Sigmoid colon (tissue), 4 donors: ENCODE measurements around the gene USP37.
A peak's percentile ranks its signal among the peaks of the same experiment; 100 is the strongest.

Source experiments
- POLR2A ChIP-seq, 2 donors: fragments of 450-650 bp; IDR thresholded peaks; one replicate each; pipeline ENCODE4 v1.6.1; 2016; ENCODE audit warnings: antibody characterized with exemption in 2 of 2, mild to moderate bottlenecking in 2 of 2, moderate library complexity in 2 of 2
- POLR2AphosphoS5 ChIP-seq, 4 donors: sonication (generic); formaldehyde crosslinking; IDR thresholded peaks; one replicate each; pipeline ENCODE4 v1.6.1; 2017; ENCODE audit warnings: antibody characterized with exemption in 4 of 4
- TF ChIP-seq, protein P1 (sequence below), 4 experiments: fragments of 450-650 bp in 3 of 4; fragments of 200-600 bp in 1 of 4; IDR thresholded peaks; one replicate each; pipeline ENCODE4 v1.5.1; 2016 to 2019; ENCODE audit warnings: antibody characterized with exemption in 4 of 4, mild to moderate bottlenecking in 3 of 4, moderate library complexity in 2 of 4

DNA sequence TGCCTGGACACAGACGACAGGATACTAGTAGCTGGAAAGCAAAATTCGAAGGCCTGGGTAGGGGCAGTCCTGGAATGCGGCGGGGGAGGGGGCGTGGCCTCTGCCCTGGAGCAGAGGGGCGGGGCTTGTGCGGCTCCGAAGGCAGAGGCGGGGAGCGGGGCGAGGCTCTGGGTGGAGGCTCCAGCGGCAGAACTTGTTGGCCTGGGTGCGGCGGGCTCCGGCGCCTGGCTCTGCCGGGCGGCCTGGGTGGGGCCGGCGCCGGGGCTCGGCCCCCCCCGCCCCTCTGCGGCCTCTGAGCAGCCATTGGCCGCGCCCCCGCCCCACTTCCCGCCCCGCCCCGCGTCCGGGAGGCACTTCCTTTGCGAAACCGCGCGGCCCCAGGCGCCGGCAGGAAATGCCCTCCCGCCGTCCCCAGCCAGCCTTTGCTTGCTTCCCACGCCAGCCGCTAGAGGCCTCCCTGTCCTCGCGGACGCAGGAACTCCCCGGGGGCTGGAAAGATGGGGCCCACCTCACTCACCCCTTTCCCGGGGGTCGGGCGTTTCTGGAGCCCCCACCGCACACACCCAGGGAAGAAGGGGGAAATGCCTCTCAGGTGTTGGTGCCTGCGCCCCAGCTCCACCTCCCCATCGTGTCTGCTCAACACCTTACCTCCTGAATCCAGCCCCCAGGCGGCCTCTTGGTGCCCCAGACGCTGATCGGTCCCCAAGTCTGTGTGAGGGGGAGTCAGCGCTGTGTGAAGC is 161.8 kb downstream of the USP37 start:
- TF ChIP-seq POLR2AphosphoS5 (IDR thresholded peaks at IDR 0.05) (peak; percentile 58 to 86 (median 71)), POLR2A (IDR thresholded peaks at IDR 0.05) (no peak)
- TF ChIP-seq, protein P1, sequence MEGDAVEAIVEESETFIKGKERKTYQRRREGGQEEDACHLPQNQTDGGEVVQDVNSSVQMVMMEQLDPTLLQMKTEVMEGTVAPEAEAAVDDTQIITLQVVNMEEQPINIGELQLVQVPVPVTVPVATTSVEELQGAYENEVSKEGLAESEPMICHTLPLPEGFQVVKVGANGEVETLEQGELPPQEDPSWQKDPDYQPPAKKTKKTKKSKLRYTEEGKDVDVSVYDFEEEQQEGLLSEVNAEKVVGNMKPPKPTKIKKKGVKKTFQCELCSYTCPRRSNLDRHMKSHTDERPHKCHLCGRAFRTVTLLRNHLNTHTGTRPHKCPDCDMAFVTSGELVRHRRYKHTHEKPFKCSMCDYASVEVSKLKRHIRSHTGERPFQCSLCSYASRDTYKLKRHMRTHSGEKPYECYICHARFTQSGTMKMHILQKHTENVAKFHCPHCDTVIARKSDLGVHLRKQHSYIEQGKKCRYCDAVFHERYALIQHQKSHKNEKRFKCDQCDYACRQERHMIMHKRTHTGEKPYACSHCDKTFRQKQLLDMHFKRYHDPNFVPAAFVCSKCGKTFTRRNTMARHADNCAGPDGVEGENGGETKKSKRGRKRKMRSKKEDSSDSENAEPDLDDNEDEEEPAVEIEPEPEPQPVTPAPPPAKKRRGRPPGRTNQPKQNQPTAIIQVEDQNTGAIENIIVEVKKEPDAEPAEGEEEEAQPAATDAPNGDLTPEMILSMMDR (IDR thresholded peaks at IDR 0.05), result peak; percentile 71 to 90 (median 82)
